SK-N-SH (cell line): ENCODE results near the gene HJV. TPM values are rescaled to one million over a fixed set of nuclear protein-coding genes. Genes with fewer than 3 reads are reported as not detected.

ENCODE experiments used
- CTCF ChIA-PET: fragments of 300-600, 350-600 bp; formaldehyde crosslinking; extraction: SDS; loops from one replicate; lab custom pipeline; 2021; lab: Yijun Ruan, JAX
- POLR2A ChIA-PET: fragments of 350-600 bp; sonication (Branson Sonifier 250); formaldehyde crosslinking; extraction: SDS; loops from one replicate; lab custom pipeline; 2020; ENCODE audit warnings: antibody characterized with exemption, inconsistent platforms; lab: Yijun Ruan, JAX
- DNase-seq: peaks from one replicate; pipeline ENCODE4 v3.0.0; 2012
- H2AFZ ChIP-seq: fragments of 200-600 bp; sonication (generic); 2 replicates; pipeline ENCODE4 v1.8.1; 2016; ENCODE audit warnings: antibody characterized with exemption, mild to moderate bottlenecking, low read depth
- H3F3A ChIP-seq: fragments of 200-600 bp; sonication (generic); replicated peaks from 2 replicates; pipeline ENCODE3; 2016; ENCODE audit warnings: antibody characterized with exemption, mild to moderate bottlenecking; ENCODE audit not compliant: insufficient read depth
- H3K27ac ChIP-seq, 2 experiments: fragments of 200-500 bp in 1 of 2; fragments of 200-600 bp in 1 of 2; sonication (Bioruptor generic) in 1 of 2; sonication (generic), shearing (Covaris generic) in 1 of 2; 2 replicates each; pipeline versions ENCODE4 v1.5.1 to v1.6.1; 2014 to 2016; ENCODE audit warnings: low read depth in 2 of 2, inconsistent platforms in 1 of 2, low read length in 1 of 2, mild to moderate bottlenecking in 1 of 2, mixed read lengths in 1 of 2
- H3K27me3 ChIP-seq: fragments of 200-600 bp; sonication (generic), shearing (Covaris generic); 2 replicates; pipeline ENCODE4 v1.6.1; 2016; ENCODE audit warnings: mixed run types; ENCODE audit not compliant: insufficient read depth
- H3K36me3 ChIP-seq, 2 experiments: fragments of 200-500 bp in 1 of 2; fragments of 200-600 bp in 1 of 2; sonication (Bioruptor generic) in 1 of 2; sonication (generic) in 1 of 2; replicated peaks in 1 of 2; 2 replicates each; pipeline versions ENCODE3 to v1.5.1; 2014 to 2016; ENCODE audit warnings: low read length in 1 of 2, mild to moderate bottlenecking in 1 of 2; ENCODE audit not compliant: insufficient read depth in 2 of 2, control insufficient read depth in 1 of 2
- H3K4me1 ChIP-seq, 2 experiments: fragments of 200-500 bp in 1 of 2; fragments of 200-600 bp in 1 of 2; sonication (Bioruptor generic) in 1 of 2; sonication (generic), shearing (Covaris generic) in 1 of 2; 2 replicates each; pipeline versions ENCODE4 v1.5.1 to v1.6.1; 2014 to 2016; ENCODE audit warnings: low read depth in 1 of 2, low read length in 1 of 2, mixed run types in 1 of 2; ENCODE audit not compliant: insufficient read depth in 2 of 2, control insufficient read depth in 1 of 2
- H3K4me2 ChIP-seq: fragments of 200-600 bp; sonication (generic), shearing (Covaris generic); 2 replicates; pipeline ENCODE4 v1.6.1; 2017; ENCODE audit warnings: mixed run types
- H3K4me3 ChIP-seq, 2 experiments: fragments of 200-500 bp in 1 of 2; fragments of 200-600 bp in 1 of 2; sonication (Bioruptor generic) in 1 of 2; sonication (generic), shearing (Covaris generic) in 1 of 2; 2 replicates each; pipeline versions ENCODE4 v1.5.1 to v1.8.1; 2014 to 2016; ENCODE audit warnings: low read depth in 2 of 2, inconsistent platforms in 1 of 2, low read length in 1 of 2, mild to moderate bottlenecking in 1 of 2, mixed read lengths in 1 of 2, moderate library complexity in 1 of 2
- H3K79me2 ChIP-seq: fragments of 200-600 bp; sonication (generic); 2 replicates; pipeline ENCODE4 v1.8.1; 2017; ENCODE audit warnings: mild to moderate bottlenecking; ENCODE audit not compliant: insufficient read depth
- H3K9ac ChIP-seq: fragments of 200-600 bp; sonication (generic); 2 replicates; pipeline ENCODE4 v1.6.1; 2017; ENCODE audit warnings: mixed run types
- H3K9me2 ChIP-seq: fragments of 200-600 bp; sonication (generic); 2 replicates; pipeline ENCODE4 v1.6.1; 2017; ENCODE audit warnings: mixed run types
- H3K9me3 ChIP-seq: fragments of 200-600 bp; sonication (generic); 2 replicates; pipeline ENCODE4 v1.6.1; 2017; ENCODE audit warnings: mixed run types, mild to moderate bottlenecking, moderate library complexity
- H4K20me1 ChIP-seq: fragments of 200-600 bp; sonication (generic); 2 replicates; pipeline ENCODE4 v1.6.1; 2017; ENCODE audit warnings: mild to moderate bottlenecking, mixed run types; ENCODE audit not compliant: insufficient read depth
- CHD2 ChIP-seq: fragments of 150-350 bp; IDR thresholded peaks from 2 replicates; pipeline ENCODE4 v1.6.1; 2018; ENCODE audit warnings: low read length; ENCODE audit not compliant: partially characterized antibody
- FOSL2 ChIP-seq: IDR thresholded peaks from 2 replicates; pipeline ENCODE4 v1.4.0; 2012; ENCODE audit warnings: low read depth, mild to moderate bottlenecking, moderate library complexity, borderline replicate concordance
- FOXJ3 ChIP-seq: sonication (generic); formaldehyde crosslinking; IDR thresholded peaks from 2 replicates; pipeline ENCODE4 v1.5.1; 2020; ENCODE audit warnings: mild to moderate bottlenecking, missing genetic modification reagents
- GABPA ChIP-seq: IDR thresholded peaks from 2 replicates; pipeline ENCODE4 v1.4.0; 2012; ENCODE audit warnings: low read depth, mild to moderate bottlenecking
- GATA2 ChIP-seq: sonication (generic); formaldehyde crosslinking; IDR thresholded peaks from 2 replicates; pipeline ENCODE4 v1.5.0; 2020; ENCODE audit warnings: mild to moderate bottlenecking, missing genetic modification reagents
- MAX ChIP-seq: IDR thresholded peaks from 2 replicates; pipeline ENCODE4 v1.4.0; 2012; ENCODE audit warnings: low read depth
- MEF2A ChIP-seq: IDR thresholded peaks from 2 replicates; pipeline ENCODE4 v1.4.0; 2012; ENCODE audit warnings: low read depth, borderline replicate concordance
- MXI1 ChIP-seq: IDR thresholded peaks from 2 replicates; pipeline ENCODE4 v1.6.1; 2012; ENCODE audit warnings: mild to moderate bottlenecking, low read depth, low read length, improper control_type of control experiment
- POLR2AphosphoS5 ChIP-seq: IDR thresholded peaks from 2 replicates; pipeline ENCODE4 v1.6.1; 2012; ENCODE audit warnings: low read depth, low read length
- RAD21 ChIP-seq: IDR thresholded peaks from 2 replicates; pipeline ENCODE4 v1.6.1; 2012; ENCODE audit warnings: mild to moderate bottlenecking, low read length
- RCOR1 ChIP-seq: fragments of 150-350 bp; IDR thresholded peaks from 2 replicates; pipeline ENCODE4 v1.6.1; 2017; ENCODE audit warnings: antibody characterized with exemption, low read length
- REST ChIP-seq: IDR thresholded peaks from 2 replicates; pipeline ENCODE4 v1.6.1; 2012; ENCODE audit warnings: mild to moderate bottlenecking, low read depth, low read length, moderate library complexity
- RXRA ChIP-seq: IDR thresholded peaks from 2 replicates; pipeline ENCODE4 v1.4.0; 2012; ENCODE audit warnings: low read depth, mild to moderate bottlenecking, borderline replicate concordance
- SIN3A ChIP-seq: IDR thresholded peaks from 2 replicates; pipeline ENCODE4 v1.6.1; 2012; ENCODE audit warnings: low read depth, mild to moderate bottlenecking, low read length, moderate library complexity, borderline replicate concordance
- TAF1 ChIP-seq: IDR thresholded peaks from 2 replicates; pipeline ENCODE4 v1.6.1; 2012; ENCODE audit warnings: low read depth, mild to moderate bottlenecking, low read length, moderate library complexity, borderline replicate concordance
- ZBTB33 ChIP-seq: IDR thresholded peaks from 2 replicates; pipeline ENCODE4 v1.4.0; 2012; ENCODE audit warnings: low read depth, borderline replicate concordance
- polyA plus RNA-seq, 3 experiments: library from polyadenylated mRNA; depleted of rRNA; stranded (reverse); fragments of >200 nt; gene quantifications; 2 replicates each; pipeline ENCODE4 v1.2.3, GENCODE V29; 2012
- TF ChIP-seq, protein P1 (sequence below): fragments of 200-600 bp; sonication (generic); IDR thresholded peaks from 2 replicates; pipeline ENCODE4 v1.6.1; 2017; ENCODE audit warnings: antibody characterized with exemption, mild to moderate bottlenecking, moderate library complexity

Gene HJV
- polyA plus RNA-seq, 1 of the 3 experiments (the other 2 are of a cell fraction): 0.05 TPM

DNA sequence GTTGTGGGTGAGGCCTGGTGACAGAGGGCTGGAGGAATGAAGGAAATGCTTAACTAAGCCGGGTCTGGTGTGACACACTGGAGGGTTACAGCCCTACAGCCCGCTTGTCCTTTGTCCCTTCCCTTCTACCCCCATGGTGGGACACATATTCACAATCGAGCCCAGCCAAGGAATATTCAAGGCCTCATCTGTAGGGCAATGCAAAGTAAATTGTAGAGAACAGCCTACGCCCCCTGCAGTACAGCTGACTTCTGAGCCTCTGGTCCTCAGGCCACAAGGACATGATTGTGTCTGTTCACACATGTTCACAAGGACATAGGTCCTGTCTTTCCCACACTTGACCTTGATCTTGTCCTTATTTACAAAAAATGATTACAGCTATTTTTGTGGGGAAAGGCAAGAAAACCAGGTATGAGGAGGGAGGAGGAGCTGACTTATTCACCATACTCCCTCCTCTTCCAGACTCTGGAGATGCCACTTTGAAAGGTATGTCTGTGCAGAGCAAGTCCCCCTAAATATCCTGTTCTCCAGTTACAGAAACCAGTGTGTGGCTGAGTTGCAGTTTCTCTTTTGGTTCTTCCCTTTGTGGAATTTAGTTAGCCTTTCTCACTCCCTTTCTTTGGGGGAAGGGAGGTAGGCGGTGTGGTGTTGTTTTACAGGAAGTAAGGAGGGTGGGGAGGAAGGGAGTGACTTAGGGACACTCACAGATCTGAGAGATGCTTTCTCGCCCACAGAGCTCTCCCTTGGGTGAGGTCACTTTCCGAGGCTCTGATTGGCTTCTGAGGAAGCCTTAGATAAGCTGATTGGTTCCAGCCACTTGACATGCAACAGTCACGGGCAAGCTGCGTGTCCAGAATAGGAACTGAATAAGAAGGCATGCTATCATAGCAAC lies 42.4 kb downstream of the HJV start (continued):
- TF ChIP-seq, protein P1, sequence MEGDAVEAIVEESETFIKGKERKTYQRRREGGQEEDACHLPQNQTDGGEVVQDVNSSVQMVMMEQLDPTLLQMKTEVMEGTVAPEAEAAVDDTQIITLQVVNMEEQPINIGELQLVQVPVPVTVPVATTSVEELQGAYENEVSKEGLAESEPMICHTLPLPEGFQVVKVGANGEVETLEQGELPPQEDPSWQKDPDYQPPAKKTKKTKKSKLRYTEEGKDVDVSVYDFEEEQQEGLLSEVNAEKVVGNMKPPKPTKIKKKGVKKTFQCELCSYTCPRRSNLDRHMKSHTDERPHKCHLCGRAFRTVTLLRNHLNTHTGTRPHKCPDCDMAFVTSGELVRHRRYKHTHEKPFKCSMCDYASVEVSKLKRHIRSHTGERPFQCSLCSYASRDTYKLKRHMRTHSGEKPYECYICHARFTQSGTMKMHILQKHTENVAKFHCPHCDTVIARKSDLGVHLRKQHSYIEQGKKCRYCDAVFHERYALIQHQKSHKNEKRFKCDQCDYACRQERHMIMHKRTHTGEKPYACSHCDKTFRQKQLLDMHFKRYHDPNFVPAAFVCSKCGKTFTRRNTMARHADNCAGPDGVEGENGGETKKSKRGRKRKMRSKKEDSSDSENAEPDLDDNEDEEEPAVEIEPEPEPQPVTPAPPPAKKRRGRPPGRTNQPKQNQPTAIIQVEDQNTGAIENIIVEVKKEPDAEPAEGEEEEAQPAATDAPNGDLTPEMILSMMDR: peak; percentile 48
- TF ChIP-seq REST: no peak
- peak; percentile 66 for TF ChIP-seq CHD2
- TF ChIP-seq, all 33 proteins: peak for 16

GRCh38 chr1:145978471-145978853 lies 43.1 kb downstream of the HJV start:
- H3K79me2 ChIP-seq: no peaks in the 10 kb centered on the region
- peak overlapping the region; percentile 67 for H3K9ac ChIP-seq
- DNase-seq: no peak
- H3K36me3 ChIP-seq: peaks cover 0 to 5% of the 10 kb centered on the region in 2 experiments
- H3K4me3 ChIP-seq: no peak overlapping the region
- peaks cover 27 to 30% of the 10 kb centered on the region in 2 experiments for H3K4me1 ChIP-seq
- no peaks in the 10 kb centered on the region for H3K9me3 ChIP-seq
- H3K9me2 ChIP-seq: no peaks in the 10 kb centered on the region
- H3F3A ChIP-seq: peaks cover 19% of the 10 kb centered on the region
- peak overlapping the region; percentile 72 for H3K4me2 ChIP-seq
- ChIA-PET CTCF (interaction anchor here (1.2 to 8.2 kb wide), 14 partner anchors 11 to 132 kb away, joined by 3 to 187 read pairs (median 11); partner anchors contain the start of genes HJV, LIX1L, NUDT17 and PIAS3), POLR2A (interaction anchor here (1.5 to 2.3 kb wide), 3 partner anchors 14 to 28 kb away, joined by 5 to 8 read pairs (median 7); partner anchors contain the start of genes ANKRD34A, POLR3GL and TXNIP)
- TF ChIP-seq TAF1: no peak
- TF ChIP-seq FOXJ3 (CRISPR knock-in tag): no peak
- TF ChIP-seq MAX: no peak
- no peak for TF ChIP-seq POLR2AphosphoS5
- no peak for TF ChIP-seq CHD2
- TF ChIP-seq MXI1: no peak
- TF ChIP-seq RXRA: no peak
- TF ChIP-seq GATA2 (CRISPR knock-in tag): no peak
- TF ChIP-seq SIN3A: no peak
- TF ChIP-seq MEF2A: no peak
- no peak for TF ChIP-seq RCOR1
- TF ChIP-seq GABPA: no peak
- no peak for TF ChIP-seq FOSL2
- TF ChIP-seq RAD21: no peak
- no peak for TF ChIP-seq ZBTB33
- peak overlapping the region; percentile 92 to 99 for H3K27ac ChIP-seq
- H4K20me1 ChIP-seq: no peaks in the 10 kb centered on the region
- H2AFZ ChIP-seq: peak overlapping the region; percentile 73; the same call in 1 of the 2 replicates
- no peaks in the 10 kb centered on the region for H3K27me3 ChIP-seq
